ENCODE data around the gene GSTM2.
A peak's percentile ranks its signal among the peaks of the same experiment; 100 is the strongest.
"Not testable (repeated sequence)": the region's sequence is repeated elsewhere in the genome, so short reads cannot be mapped to it uniquely, and the experiment has no call there.

Gene GSTM2

DNA sequence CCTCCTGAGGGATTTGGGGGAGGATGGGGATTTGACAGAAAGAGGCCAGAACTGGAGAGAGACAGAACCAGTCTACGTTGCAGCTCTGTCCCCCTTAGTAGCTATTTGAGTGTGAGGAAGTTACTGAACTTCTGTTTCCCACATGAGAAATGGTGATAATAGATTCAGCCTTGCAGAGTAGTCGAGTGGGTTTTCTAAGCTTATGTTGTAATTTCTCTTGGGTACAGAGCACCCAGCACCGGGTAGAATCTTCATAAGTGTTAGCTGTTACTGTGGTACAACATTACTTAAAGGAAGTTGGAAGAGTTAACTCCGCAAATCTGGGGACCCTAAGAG lies 7.2 kb upstream of the GSTM2 start:
- DNase-seq, result peak in 1 of 42 donors; percentile 38
- intact Hi-C loops (cut with DNase I), result not testable (repeated sequence)

DNA sequence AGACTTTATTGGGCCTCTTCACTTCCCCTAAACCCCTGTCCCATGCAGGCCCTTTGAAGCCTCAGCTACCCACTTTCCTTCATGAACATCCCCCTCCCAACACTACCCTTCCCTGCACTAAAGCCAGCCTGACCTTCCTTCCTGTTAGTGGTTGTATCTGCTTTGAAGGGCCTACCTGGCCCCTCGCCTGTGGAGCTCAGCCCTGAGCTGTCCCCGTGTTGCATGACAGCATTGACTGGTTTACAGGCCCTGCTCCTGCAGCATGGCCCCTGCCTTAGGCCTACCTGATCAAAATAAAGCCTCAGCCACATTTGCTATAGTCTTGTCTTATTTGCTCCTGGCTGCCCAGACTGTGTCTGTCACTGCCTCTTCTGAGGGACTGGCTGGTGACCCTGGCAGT lies 6.5 kb upstream of the GSTM2 start:
- peak in 1 of 42 donors; percentile 30 for DNase-seq
- intact Hi-C loops (cut with DNase I), result no loop called here

DNA sequence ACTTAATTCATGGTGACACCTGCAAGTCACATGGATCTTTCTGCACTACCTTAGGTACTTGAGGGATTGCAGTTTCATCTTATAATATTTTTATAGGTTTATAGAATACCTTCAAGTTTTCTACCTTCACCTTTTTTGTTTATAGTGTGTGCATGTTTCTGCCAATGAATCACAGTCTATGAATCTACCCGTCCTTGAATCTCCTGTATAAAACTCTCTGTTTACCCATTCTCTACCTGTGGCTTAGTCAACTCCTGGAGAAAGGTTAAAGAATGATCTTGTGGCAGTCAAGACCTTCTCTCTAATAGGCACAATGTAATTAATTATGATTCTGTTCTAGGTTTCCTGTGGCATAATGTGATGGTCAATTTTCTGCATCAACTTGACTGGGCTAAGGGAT lies 3.2 kb upstream of the GSTM2 start:
- intact Hi-C loops (cut with DNase I), result no loop called here
- no peak for DNase-seq

DNA sequence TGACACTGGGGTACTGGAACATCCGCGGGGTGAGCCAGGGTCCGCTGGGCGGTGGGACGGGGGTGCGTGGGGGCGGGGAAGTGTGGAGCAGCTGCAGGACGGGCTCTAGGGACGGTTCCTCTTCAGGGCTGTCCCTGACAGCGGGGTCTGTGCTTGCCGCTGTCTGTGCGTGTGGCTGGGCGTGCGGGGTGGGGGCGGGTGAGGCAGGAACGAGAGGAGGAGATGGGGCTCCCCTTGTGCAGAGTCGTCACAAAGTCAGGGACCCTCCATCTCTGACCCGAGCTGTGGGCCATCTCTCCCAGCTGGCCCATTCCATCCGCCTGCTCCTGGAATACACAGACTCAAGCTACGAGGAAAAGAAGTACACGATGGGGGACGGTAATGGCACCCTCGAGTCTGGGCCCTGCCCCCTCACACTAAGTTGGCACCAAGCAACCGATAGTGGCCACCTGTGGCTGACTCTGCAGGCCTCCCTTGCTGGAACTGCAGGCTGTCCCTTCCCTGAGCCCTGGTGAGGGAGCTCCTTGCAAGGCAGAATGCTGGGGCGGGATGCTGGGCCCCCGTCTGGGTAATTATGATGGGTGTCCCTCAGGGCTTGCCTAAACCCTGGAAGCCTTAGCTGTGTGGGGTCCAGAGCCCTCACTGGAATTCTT lies 392 bp downstream of the GSTM2 start:
- peak in 4 of 42 donors; percentile 10 to 38 (median 18) for DNase-seq
- intact Hi-C loops (cut with DNase I), result no loop called here

DNA sequence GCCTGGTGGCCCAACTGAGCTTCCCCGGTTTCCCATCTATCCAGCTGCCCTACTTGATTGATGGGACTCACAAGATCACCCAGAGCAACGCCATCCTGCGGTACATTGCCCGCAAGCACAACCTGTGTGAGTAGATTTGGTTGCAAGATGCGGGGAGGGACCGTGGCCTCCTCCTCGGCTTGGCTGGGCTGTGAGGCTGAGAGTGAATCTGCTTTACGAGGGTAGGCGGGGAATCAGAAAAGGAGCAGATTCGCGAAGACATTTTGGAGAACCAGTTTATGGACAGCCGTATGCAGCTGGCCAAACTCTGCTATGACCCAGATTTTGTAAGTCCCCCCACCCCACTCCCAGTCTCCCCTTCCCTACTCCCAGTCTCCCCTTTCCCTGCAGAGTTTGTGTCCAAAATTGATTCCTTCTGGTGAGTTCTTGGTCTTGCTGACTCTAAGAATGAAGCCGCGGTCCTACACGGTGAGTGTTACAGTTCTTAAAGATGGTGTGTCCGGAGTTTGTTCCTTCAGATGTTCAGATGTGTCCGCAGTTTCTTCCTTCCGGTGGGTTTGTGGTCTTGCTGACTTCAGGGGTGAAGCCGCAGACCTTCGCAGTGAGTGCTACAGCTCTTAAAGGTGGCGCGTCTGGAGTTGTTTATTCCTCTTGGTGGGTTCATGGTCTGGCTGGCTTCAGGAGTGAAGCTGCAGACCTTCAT lies 1.5 kb downstream of the GSTM2 start:
- DNase-seq, result peak in 1 of 42 donors; percentile 36
- intact Hi-C loops (cut with DNase I), result no loop called here

DNA sequence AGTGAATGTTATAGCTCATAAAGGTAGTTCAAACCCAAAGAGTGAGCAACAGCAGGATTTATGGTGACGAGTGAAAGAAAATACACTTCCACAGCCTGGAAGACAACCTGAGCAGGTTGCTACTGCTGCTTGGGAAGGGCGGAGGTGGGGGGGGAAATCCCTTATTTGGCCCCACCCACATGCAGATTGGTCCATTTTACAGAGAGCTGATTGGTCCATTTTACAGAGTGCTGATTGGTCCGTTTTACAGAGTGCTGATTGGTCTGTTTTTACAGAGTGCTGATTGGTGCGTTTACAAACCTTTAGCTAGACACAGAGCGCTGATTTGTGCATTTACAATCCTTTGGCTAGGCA lies 2.1 kb downstream of the GSTM2 start:
- DNase-seq; intact Hi-C loops (cut with DNase I): not testable (repeated sequence)

DNA sequence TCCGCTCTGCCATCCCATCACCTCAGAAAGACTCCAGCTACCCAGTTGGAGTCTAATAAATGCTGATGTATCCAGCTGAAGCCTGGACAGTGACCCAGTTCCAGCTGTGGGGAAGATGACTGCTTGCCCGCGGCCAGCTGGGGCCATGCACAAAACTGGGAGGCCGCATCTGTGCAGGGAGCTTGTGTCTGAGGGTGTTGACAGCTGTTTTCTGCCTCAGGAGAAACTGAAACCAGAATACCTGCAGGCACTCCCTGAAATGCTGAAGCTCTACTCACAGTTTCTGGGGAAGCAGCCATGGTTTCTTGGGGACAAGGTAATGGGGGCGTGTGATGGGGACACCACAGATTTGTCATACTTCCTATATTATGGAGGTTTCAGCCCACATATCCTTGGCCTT lies 3.2 kb downstream of the GSTM2 start:
- DNase-seq, result no peak
- intact Hi-C loops (cut with DNase I), result no loop called here

DNA sequence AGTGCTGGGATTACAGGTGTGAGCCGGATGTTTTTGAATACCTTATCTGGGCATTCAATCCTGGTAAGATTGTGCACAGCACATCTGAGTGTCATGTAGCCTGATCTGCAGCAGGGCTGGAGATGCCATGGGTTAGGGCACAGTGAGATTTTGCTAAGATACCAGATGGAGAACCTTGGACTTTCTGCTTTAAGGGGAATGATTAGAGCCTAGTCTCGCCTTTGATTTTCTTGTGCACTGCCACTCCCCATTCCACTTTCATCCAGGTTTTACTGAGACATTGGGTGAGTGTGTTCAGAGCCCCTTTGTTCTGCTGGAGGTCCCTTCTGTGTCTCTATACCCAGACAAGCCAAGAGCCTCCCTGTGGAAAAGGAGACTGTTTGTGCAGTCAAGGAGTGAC lies 6.0 kb downstream of the GSTM2 start:
- intact Hi-C loops (cut with DNase I); DNase-seq: not testable (repeated sequence)

DNA sequence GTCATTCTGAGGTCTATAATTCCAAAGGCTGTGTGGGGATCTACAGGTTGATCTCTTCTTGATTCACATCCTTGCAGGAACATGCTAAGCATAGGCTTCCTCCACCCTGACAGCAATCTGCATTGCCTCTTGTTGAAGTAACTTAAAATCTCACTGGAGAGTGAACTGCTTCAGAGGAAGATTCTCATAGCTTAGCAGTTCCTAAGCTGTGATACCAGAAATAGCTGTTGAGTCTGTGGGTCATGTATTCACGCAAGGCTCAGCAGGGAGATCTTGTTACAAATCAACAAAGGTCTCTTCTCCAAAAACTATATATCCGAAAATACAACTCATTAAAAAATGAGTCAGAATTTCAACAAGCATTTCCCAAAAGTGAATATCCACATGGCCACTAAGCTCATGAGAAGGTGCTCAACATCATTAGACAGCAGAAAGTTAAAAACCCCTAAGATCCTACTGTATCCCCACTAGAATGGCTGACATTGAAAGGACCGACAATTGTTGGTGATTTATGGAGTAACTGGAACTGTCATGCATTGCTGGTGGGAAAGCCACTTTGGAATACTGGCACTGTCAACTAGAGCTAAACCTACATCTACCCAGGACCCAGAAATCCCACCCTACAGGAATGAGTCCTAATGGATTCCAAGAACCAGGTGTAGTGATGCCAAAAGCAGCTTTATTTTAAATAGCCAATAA lies 9.0 kb downstream of the GSTM2 start:
- intact Hi-C loops (cut with DNase I); DNase-seq: not testable (repeated sequence)

DNA sequence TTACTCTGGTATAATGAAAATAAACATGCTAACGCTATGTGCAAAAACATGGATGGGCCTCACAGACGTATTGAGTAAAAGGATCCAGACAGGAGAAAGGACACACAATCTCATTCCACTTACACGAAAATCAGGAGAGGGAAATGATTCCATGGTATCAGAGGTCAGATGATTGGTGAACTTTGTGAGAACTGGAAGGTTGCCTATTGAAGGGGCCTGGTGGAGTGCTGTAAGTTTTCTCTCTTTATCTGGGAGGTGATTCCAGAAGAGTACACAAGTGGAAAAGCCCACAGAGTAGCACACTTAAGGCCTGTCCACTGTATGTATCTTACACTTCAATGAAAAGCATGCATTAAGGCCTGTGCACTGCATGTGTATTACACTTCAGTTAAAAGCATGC lies 9.6 kb downstream of the GSTM2 start:
- intact Hi-C loops (cut with DNase I), result no loop called here
- DNase-seq, result no peak

DNA sequence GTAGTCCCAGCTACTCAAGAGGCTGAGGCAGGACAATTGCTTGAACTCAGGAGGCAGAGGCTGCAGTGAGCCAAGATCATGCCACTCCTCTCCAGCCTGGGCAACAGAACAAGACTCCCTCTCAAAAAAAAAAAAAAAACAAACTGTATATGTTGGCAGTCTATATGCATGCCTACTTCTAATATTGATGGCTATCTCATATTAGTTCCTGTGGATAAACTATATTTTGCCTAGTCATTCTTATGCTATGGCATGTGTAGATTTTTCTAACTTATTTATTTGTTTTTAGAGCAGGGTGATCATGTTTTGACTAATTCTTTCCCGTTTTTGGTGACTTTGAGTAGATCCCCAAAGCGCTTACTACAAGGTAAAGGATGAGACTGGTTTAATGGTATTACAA lies 10.8 kb downstream of the GSTM2 start:
- intact Hi-C loops (cut with DNase I); DNase-seq: not testable (repeated sequence)

DNA sequence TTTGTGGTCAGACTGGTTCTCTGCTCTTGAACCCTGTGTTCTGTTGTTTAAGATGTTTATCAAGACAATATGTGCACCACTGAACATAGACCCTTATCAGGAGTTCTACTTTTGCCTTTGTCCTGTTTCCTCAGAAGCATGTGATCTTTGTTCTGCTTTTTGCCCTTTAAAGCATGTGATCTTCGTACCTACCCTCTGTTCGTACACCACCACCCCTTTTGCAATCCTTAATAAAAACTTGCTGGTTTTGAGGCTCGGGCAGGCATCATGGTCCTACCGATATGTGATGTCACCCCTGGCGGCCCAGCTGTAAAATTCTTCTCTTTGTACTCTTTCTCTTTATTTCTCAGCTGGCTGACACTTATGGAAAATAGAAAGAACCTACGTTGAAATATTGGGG lies 16.9 kb downstream of the GSTM2 start:
- intact Hi-C loops (cut with DNase I); DNase-seq: not testable (repeated sequence)

DNA sequence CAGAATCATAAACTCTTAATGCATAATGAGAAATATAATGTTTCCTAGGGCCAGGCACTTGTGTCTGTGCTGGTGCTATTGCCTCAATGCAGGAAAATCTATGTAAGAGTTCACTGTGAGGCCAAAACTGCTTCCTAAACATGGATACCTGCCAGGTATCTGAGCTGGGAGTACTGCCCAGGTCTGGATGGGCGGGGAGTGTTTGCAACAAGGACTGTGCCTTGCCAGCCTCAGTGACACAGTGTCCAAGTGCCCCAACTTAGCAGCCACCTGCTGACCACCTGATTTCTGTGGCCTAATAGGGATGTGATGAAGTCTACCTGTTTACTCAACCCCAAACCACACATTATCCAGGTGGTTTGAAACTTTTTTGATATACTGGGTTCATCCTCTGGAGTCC lies 17.5 kb downstream of the GSTM2 start:
- intact Hi-C loops (cut with DNase I), result not testable (repeated sequence)

DNA sequence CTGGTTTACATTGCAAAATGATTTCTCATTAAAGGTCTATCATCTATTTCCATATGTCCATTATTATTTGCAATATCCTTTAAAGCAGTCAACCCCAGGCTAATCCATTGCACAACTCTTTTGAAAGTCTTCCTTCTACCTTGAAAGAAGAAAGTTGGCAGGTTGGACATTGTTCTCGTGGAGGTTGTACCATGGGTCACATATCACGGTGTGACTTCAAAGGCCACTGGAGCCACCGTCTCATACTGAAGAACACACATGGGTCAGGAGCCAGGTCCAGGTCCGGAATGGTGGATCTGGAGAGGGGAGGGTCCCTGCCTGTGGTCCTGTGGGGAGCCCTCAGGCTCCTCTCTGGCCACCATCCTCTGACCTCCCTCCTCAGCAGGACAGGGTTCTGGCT lies 18.0 kb downstream of the GSTM2 start:
- DNase-seq; intact Hi-C loops (cut with DNase I): not testable (repeated sequence)

More for the DNA sequence above, 17.5 kb downstream of the GSTM2 start:
- not testable (repeated sequence) for DNase-seq

DNA sequence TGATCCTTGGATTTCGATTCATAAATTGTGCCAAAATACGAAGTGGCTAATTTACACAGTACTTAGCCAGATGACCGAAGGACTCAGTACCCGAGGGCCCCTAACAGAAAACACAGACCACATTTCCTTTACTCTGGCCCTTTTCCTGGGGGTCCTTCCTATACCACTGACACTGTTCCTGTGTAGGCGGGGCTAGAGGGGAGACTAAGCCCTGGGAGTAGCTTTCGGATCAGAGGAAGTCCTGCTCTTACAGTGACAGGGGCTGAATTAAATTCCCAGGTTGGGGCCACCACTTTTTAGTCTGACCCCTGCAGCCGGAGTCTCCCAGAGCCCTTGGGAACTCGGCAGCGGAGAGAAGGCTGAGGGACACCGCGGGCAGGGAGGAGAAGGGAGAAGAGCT lies 19.3 kb downstream of the GSTM2 start:
- DNase-seq; intact Hi-C loops (cut with DNase I): not testable (repeated sequence)

DNA sequence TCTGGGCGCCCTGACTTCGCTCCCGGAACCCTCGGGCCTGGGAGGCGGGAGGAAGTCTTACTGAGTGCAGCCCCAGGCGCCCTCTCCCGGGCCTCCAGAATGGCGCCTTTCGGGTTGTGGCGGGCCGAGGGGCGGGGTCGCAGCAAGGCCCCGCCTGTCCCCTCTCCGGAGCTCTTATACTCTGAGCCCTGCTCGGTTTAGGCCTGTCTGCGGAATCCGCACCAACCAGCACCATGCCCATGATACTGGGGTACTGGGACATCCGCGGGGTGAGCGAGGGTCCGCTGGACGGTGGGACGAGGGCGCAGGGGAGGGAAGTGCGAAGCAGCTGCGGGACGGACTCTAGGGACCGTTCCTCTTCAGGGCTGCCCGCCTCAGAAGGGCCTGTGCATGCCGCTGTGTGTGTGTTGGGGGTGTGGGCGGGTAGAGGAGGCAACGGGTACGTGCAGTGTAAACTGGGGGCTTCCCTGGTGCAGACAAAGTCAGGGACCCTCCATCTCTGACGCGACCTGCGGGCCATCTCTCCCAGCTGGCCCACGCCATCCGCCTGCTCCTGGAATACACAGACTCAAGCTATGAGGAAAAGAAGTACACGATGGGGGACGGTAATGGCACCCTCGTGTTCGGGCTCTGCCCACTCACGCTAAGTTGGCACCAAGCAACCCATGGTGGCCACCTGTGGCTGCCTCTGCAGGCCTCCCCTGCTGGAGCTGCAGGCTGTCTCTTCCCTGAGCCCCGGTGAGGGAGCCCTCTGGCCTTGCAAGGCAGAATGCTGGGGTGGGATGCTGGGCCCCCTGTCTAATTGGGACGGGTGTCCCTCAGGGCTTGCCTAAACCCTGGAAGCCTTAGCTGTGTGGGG lies 20.0 kb downstream of the GSTM2 start, which contains the start of gene GSTM1:
Gene GSTM1, plus strand, starts transcription at position 177 of the 859 bp plus-strand sequence. Its CDS starts 57 bp downstream, at position 234.
- intact Hi-C loops (cut with DNase I), result no loop called here

DNA sequence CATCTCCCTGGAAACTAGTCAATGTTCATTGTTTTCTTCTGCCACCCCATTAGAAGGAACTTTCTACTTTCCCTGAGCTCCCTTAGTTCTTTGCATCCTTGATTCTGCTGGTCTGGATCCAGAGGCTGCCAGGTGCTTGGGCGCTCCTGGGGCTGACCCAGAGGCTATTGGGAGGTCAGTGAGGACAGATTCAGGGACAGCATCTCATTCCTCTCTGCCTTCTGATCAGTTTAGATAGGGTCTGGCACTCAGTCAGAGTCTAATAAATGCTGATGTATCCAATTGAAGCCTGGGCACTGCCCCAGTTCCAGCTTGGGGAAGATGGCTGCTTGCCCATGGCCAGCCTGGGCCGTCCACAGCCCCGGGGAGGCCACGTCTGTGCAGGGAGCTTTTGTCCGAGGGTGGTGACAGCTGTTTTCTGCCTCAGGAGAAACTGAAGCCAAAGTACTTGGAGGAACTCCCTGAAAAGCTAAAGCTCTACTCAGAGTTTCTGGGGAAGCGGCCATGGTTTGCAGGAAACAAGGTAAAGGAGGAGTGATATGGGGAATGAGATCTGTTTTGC lies 22.1 kb downstream of the GSTM2 start:
- DNase-seq, result peak in 12 of 42 donors; percentile 19 to 67 (median 46)
- intact Hi-C loops (cut with DNase I), result no loop called here

More for the DNA sequence above, 20.0 kb downstream of the GSTM2 start, which contains the start of gene GSTM1:
- DNase-seq, result peak in 20 of 42 donors; percentile 63 to 95 (median 84)

DNA sequence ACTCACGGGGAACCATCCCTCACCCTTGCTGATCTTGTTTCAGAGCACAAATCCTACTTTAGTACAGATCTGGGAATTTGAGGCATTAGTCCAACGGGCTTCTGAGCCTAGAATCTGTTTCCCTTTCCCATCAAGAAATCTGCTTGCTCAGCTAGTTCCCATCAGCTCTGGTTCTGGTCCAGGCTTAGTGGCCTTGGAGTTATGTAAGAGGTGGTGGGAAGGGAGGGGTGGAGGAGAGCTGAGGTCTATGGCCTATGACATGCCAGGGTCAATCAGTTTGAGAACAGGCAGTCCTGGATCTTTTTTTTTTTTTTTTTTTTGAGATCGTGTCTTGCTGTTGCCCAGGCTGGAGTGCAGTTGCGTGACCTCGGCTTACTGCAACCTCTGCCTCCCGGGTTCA lies 23.9 kb downstream of the GSTM2 start:
- DNase-seq, result peak in 1 of 42 donors; percentile 42

DNA sequence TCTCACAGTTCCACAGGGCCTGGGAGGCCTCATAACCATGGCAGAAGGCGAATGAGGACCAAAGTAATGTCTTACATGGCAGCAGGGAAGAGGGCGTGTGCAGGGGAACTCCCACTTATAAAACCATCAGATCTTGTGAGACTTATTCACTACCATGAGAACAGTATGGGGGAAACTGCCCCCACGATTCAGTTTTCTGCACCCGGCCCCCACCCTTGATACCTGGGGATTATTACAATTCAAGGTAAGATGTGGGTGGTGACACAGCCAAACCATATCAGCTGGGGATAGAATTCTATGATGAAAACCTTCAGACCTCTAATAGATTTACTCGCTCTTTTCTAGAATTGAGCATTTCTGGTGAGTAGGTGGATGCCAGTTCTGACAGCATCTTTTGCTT lies 26.5 kb downstream of the GSTM2 start:
- DNase-seq, result peak in 15 of 42 donors; percentile 10 to 79 (median 54)

More for the DNA sequence above, 23.9 kb downstream of the GSTM2 start:
- intact Hi-C loops (cut with DNase I), result no loop called here

More for the DNA sequence above, 26.5 kb downstream of the GSTM2 start:
- intact Hi-C loops (cut with DNase I), result not testable (repeated sequence)

Data from head of caudate nucleus (tissue), 42 donors.